HPDE6-E6E7 (cell line): ENCODE measurements around the gene KRT73.

Experiments
- DNase-seq: peaks from one replicate; pipeline ENCODE4 v3.0.0; 2011; ENCODE audit warnings: missing footprints; ENCODE audit errors: extremely low spot score

Gene KRT73

DNA sequence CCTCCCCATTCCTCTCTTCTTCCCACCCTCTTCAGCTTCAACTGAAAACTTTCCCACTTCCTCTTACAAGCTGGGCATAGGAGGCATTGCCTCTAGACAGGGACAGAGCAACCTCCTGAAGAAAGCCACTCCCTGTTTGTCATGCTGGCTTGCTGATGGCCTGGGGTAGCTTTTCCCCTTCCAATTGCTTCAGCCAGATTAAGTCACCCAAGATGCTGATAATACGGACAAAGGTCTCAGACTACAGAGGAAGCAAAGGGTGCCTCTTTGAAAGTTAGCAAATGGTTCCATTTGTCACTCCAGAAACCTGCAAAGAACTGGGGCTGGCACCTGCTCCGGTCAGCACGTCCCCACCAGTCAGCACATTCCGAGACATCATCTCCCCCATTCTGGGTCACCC, 27.6 kb upstream of the KRT73 start:
- no peak for DNase-seq

GRCh38 chr12:52645120-52645761, 26.9 kb upstream of the KRT73 start:
- DNase-seq: no peak

- DNase-seq: no peak
These were observed 25.7 kb upstream of the KRT73 start for GRCh38 chr12:52644078-52644415.

DNA sequence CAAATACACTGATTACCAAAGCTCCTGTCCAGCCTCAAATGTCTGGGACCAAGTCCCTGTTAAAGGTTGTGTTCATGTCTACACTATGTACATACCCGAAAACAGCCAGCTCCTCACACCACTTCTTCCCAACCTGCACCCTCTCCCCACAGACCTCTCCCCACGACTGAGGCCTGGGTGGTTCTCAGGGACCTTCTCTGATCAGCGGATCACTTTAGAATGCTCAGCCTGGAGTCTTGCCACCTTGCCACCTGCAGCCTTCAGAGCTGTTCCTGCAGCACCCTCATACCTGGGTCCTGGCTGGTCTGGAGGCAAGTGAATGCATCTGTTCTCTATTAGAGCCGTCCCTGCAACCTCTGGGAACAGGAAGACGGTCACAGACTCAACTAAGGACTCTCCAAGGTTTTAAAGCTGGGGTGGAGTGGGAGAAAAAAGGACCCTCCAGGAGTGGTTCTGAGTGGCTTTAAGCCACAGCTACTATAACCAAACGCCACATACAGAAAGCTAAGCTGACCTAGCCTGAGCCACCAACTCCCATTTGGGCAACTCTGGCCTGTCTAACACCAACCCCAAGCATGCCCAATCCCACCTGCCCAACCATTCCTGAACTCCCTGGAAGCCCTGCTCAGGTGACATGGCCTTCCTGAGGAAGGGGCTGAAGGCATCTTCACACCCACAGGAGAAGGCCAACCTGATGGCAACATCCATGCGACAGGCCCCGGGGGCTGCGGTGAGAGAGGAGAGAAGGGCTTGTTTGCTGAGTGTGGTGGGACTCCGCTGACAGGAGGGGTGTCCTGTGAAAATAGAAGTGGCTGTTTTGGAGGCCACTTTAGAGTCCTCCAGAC, 25.1 kb upstream of the KRT73 start:
- DNase-seq: no peak

DNA sequence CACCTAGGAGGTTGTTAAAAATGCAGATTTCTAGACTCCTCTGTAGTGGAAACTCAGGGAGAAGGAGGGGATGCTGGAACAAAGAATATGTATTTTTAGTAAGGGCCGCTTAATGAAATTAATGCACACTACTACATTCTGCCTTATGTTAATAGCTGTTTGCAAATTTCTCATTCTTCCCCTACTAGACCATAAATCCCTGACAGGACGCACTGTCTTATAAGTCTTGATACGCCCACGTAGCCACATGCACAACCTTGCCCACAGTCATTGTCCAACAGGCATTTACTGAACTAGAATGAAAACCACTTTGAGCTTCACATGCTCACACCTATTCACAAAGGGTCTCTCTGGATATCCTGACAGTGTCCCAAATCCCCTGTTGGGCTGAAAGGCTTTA, 23.1 kb upstream of the KRT73 start:
- DNase-seq: no peak

DNA sequence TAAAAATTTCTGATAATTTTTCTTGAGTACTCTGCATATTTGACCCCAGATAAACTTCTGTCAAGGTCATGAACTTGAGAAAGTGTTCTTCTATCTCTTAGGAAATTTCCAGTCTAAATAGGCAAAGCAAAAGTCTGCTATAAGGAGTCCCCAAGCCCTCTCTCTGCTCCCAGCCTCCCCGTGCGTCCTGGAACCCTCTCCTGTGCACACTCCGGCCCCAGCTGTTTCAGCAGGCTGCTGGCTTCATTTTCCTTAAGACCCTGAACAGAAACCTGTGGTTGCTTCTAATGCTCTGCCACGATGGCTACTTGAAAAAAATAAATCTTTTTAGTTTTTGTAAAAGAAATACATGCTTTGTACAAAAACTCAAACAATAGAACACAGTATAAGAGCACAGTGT, 18.9 kb upstream of the KRT73 start:
- DNase-seq: no peak

GRCh38 chr12:52636592-52637258, 18.4 kb upstream of the KRT73 start:
- DNase-seq: no peak

- no peak for DNase-seq
These were observed 17.8 kb upstream of the KRT73 start for GRCh38 chr12:52636189-52636588.

GRCh38 chr12:52634266-52635056, 16.1 kb upstream of the KRT73 start:
- no peak for DNase-seq

DNA sequence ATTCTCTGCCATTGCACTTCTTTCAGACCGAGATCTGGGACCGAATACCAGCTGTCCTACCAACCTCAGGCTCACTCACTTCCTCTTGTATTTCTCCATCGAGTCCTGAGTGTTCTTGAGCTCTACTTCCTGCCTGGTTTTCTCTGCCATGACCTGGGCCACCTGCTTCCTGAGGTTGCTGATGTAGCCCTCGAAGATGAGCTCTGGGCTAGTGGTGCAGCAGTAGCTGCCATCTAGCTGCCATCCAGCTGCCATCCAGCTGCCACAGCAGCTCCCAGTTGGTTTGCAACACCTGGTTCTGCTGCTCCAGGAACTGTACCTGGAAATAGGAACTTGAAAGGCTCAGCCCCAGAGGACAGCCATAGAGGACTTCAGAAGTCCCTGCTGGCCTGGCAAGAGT, 15.0 kb upstream of the KRT73 start:
- no peak for DNase-seq

- DNase-seq: no peak
These were observed 14.3 kb upstream of the KRT73 start for GRCh38 chr12:52632656-52633055.

GRCh38 chr12:52631676-52632459, 13.5 kb upstream of the KRT73 start:
- DNase-seq: no peak

GRCh38 chr12:52631264-52631663, 12.9 kb upstream of the KRT73 start:
- no peak for DNase-seq

GRCh38 chr12:52630599-52631200, 12.3 kb upstream of the KRT73 start:
- DNase-seq: no peak

DNA sequence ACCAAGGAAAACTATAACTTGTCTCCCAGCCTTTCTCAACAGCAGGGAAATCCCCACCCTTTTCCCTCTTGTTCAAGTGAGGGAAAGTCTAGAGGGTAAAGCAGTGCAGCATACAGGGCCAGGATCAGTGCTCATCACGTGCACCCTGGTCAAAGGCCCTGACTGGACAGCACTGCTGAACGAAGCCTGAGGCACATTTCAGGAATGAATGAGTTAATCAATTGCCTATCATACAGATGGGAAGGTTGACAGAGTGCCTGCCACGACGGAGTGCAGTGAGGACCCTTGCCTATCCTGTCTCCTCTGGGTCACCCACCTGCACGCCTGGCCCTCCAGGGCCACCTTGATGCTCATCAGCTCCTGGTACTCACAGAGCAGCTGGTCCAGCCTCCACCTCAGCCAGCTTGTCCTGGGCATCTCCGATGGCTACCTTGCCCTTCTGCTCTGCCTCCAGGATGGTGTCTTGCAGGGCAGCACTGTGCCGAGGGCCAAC, 11.7 kb upstream of the KRT73 start:
- no peak for DNase-seq

- DNase-seq: no peak
These were observed 11.1 kb upstream of the KRT73 start for GRCh38 chr12:52629281-52630007.

DNA sequence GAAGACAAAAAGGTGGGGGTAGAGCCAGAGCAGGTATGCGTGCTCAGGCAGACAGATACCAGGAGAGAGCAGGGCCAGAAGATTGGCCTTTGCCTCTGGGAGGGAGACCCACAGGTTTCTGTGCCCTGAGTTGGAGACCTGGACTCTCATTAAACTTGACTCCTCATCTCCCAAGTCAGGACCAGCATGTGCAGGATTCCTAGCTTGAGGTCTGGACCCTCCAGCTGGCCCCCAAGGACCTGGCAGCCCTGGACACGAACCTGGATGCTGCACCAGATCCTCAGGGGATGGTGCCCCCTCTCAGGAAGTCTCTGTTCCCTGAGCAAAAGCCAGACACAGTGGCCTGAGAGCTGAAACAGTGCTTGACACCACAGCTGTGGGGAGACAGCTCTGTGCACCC, 10.5 kb upstream of the KRT73 start:
- no peak for DNase-seq

GRCh38 chr12:52628111-52628507, 9.8 kb upstream of the KRT73 start:
- no peak for DNase-seq

GRCh38 chr12:52627395-52628110, 9.2 kb upstream of the KRT73 start:
- no peak for DNase-seq
